ENCODE results near the gene DAZ3.
"Not testable (repeated sequence)": the region's sequence is repeated elsewhere in the genome, so short reads cannot be mapped to it uniquely, and the experiment has no call there.

DAZ3 gene, protein sequence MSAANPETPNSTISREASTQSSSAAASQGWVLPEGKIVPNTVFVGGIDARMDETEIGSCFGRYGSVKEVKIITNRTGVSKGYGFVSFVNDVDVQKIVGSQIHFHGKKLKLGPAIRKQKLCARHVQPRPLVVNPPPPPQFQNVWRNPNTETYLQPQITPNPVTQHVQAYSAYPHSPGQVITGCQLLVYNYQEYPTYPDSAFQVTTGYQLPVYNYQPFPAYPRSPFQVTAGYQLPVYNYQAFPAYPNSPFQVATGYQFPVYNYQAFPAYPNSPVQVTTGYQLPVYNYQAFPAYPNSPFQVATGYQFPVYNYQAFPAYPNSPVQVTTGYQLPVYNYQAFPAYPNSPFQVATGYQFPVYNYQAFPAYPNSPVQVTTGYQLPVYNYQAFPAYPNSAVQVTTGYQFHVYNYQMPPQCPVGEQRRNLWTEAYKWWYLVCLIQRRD

DNA sequence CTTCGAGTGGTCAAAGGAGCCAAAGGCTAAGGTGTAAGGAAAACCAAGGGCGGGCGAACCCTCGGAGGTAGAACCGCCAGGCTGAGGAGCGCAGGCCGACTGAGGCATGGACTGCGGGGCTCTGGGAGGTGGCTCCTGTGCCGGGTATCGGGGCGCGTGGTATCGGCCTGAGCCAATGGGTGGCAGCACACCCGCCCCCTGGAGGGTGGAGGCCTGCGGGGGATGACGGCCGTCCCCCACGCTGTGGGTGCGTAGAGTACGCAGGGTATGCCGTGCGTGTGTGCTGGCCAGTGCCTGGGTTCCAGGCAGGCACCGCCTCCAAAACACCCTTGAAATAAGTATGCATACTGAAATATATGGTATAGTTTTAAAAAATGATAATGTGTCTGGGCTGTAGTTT, at the start of gene DAZ3:
Gene DAZ3 (minus strand): TSS at position 101 of the 400 bp plus-strand sequence. CDS start 208 bp downstream, outside the sequence.
- TF ChIP-seq CEBPB (IDR thresholded peaks at IDR 0.05); CREB1 (IDR thresholded peaks at IDR 0.05; ENCODE audit: low read depth): not testable (repeated sequence)
- TF ChIP-seq, protein P1, sequence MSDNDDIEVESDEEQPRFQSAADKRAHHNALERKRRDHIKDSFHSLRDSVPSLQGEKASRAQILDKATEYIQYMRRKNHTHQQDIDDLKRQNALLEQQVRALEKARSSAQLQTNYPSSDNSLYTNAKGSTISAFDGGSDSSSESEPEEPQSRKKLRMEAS (IDR thresholded peaks at IDR 0.05) = not testable (repeated sequence)

DNA sequence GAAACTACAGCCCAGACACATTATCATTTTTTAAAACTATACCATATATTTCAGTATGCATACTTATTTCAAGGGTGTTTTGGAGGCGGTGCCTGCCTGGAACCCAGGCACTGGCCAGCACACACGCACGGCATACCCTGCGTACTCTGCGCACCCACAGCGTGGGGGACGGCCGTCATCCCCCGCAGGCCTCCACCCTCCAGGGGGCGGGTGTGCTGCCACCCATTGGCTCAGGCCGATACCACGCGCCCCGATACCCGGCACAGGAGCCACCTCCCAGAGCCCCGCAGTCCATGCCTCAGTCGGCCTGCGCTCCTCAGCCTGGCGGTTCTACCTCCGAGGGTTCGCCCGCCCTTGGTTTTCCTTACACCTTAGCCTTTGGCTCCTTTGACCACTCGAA, 20.4 kb upstream of the DAZ3 start, which contains the start of gene DAZ4:
Gene DAZ4 (plus strand): TSS at position 301 of the 400 bp plus-strand sequence. CDS start 208 bp downstream, outside the sequence.
- TF ChIP-seq FOXM1 (IDR thresholded peaks at IDR 0.05; ENCODE audit: borderline replicate concordance, low read depth); EP300 (IDR thresholded peaks at IDR 0.05; ENCODE audit: borderline replicate concordance); TEAD4 (IDR thresholded peaks at IDR 0.05): not testable (repeated sequence)
